Measurements from ENCODE around the gene TMEM190.

The TMEM190 gene

GRCh38 chr19:55423225-55424005 lies 46.8 kb downstream of the TMEM190 start:
- DNase-seq (ENCODE audit: low spot score): no peak

DNA sequence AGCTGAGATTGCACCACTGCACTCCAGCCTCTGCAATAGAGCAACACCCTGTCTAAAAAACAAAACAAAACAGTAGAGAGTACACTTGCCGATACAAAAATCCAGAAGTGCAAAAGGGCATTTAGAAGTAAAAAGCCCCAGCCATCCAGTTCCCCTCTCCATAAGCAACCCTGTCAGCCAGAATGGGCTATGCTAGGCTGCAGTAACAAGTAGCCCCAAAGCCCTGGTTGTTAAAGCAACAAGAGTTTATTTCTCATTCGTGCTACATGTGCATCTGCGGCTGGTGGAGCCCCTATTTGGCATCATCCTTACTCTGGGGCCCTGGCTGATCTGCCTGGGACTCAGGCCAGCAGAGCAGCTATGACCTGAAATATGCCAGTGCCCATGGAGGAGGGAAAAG lies 47.9 kb downstream of the TMEM190 start:
- no peak for DNase-seq (ENCODE audit: low spot score)

DNA sequence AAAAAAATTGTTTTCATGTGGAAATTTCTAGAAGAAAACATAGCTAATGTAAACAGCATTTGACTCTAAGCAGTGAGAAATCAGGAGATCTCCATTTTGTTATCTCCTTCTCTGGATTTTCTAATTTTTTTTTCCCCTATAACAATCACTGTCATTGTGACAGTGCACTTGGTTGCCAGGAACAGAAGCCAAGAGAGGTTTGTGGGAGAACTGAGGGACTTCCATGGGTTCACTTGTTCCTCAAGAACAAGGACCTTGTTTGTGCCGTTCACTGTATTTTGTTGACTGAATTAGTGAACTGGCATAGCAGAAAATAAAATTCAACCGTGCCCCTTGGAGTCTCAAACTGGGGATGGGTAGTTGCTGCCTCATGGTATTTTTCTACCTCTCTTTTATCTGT lies 49.4 kb downstream of the TMEM190 start:
- no peak for DNase-seq (ENCODE audit: low spot score)
